ENCODE data around the gene ANKRD10.

The ANKRD10 gene

DNA sequence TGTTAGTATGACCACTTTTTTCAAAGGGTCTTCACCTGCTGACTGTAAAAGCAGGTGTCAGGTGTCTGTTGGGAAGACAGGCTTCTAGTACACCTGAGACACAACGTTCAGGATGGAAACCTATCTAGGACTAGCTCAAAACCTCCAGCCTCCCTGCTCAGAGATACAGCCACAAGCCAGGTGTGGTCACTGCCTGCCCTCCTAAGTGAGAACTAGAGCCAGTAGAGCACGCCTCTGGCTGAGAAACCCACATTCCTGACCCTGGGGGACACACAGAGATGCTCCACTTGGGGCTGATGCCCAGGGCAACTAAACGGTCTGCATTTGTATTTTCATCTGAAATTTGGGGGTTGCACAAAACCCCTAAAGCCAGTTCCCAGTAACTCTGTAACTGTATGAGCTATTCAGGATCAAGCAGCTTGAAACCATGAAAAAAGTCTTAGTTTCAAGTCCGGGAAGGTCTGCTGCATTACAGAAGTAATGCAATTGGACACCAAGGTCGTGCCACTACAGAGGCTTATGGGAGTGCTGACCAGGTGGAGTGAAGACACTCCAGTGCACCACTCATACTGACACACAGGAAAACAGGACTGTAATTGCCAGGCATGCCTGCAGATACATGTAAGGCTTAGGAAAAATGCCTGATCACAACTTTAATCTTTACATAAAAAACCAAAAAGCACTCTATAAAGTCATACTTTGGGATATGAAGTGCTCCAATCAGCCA lies 27.8 kb downstream of the ANKRD10 start:
- Histone ChIP-seq H3K9me2 (replicated peaks; ENCODE audit: control insufficient read depth, low read length) (no peaks in the 10 kb centered on the region), H3K4me2 (ENCODE audit: low read length) (no peak overlapping the region), H3K4me1 (ENCODE audit: control insufficient read depth, low read length) (no peaks in the 10 kb centered on the region), H3F3A (ENCODE audit: control insufficient read depth, insufficient read depth) (peaks cover 6% of the 10 kb centered on the region), H3K4me3 (ENCODE audit: low read length) (no peak overlapping the region), H3K79me2 (ENCODE audit: control insufficient read depth, low read length) (no peaks in the 10 kb centered on the region), H3K9me3 (ENCODE audit: control insufficient read depth, insufficient read depth, low read length) (no peaks in the 10 kb centered on the region), H3K27ac (ENCODE audit: low read depth, low read length) (no peak overlapping the region), H4K20me1 (ENCODE audit: control insufficient read depth, insufficient read depth, low read depth, low read length) (no peaks in the 10 kb centered on the region; the same call in 1 of the 2 replicates), H3K27me3 (ENCODE audit: control insufficient read depth, low read length) (no peaks in the 10 kb centered on the region), H3K36me3 (ENCODE audit: control insufficient read depth, low read length) (no peaks in the 10 kb centered on the region)
- TF ChIP-seq EZH2phosphoT487 (IDR thresholded peaks at IDR 0.05; ENCODE audit: borderline replicate concordance, low read length), result no peak
- TF ChIP-seq CTCF (IDR thresholded peaks at IDR 0.05; ENCODE audit: low read depth, low read length, poor library complexity, severe bottlenecking), result no peak

GRCh38 chr13:110885966-110886869 lies 28.7 kb downstream of the ANKRD10 start:
- no peak overlapping the region for H3K27ac ChIP-seq (ENCODE audit: low read depth, low read length)
- no peaks in the 10 kb centered on the region for H3K9me2 ChIP-seq (replicated peaks; ENCODE audit: control insufficient read depth, low read length)
- no peak overlapping the region for H3K4me3 ChIP-seq (ENCODE audit: low read length)
- H3K9me3 ChIP-seq (ENCODE audit: control insufficient read depth, insufficient read depth, low read length), result no peaks in the 10 kb centered on the region
- TF ChIP-seq CTCF (IDR thresholded peaks at IDR 0.05; ENCODE audit: low read depth, low read length, poor library complexity, severe bottlenecking) (no peak), EZH2phosphoT487 (IDR thresholded peaks at IDR 0.05; ENCODE audit: borderline replicate concordance, low read length) (no peak)
- no peaks in the 10 kb centered on the region for H3K27me3 ChIP-seq (ENCODE audit: control insufficient read depth, low read length)
- no peaks in the 10 kb centered on the region; the same call in 1 of the 2 replicates for H4K20me1 ChIP-seq (ENCODE audit: control insufficient read depth, insufficient read depth, low read depth, low read length)
- H3K36me3 ChIP-seq (ENCODE audit: control insufficient read depth, low read length), result no peaks in the 10 kb centered on the region
- H3K4me2 ChIP-seq (ENCODE audit: low read length), result no peak overlapping the region
- H3K79me2 ChIP-seq (ENCODE audit: control insufficient read depth, low read length), result no peaks in the 10 kb centered on the region
- H3K4me1 ChIP-seq (ENCODE audit: control insufficient read depth, low read length), result no peaks in the 10 kb centered on the region
- H3F3A ChIP-seq (ENCODE audit: control insufficient read depth, insufficient read depth), result peaks cover 3% of the 10 kb centered on the region

DNA sequence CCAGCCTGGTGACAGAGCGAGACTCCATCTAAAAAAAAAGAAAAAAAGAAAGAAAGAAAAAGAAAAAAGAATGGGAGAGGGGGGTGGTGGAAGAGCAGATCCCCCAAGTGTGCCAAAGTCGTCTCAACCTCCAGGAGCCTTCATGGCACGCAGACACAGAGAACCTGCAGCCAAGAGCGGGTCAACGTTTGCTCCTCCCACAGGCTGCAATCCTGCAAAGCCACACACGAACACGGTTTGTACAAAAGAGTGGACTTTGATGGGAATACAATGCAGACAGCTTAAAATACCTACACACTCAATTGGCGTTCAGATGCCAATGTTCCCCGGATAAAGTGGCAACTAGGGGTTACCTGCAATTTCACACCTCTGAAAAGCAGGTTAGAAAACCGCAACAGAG lies 29.4 kb downstream of the ANKRD10 start:
- Histone ChIP-seq H3F3A (ENCODE audit: control insufficient read depth, insufficient read depth) (peaks cover 3% of the 10 kb centered on the region; the same call in 1 of the 2 replicates), H3K27ac (ENCODE audit: low read depth, low read length) (no peak overlapping the region), H3K9me2 (replicated peaks; ENCODE audit: control insufficient read depth, low read length) (no peaks in the 10 kb centered on the region), H3K79me2 (ENCODE audit: control insufficient read depth, low read length) (no peaks in the 10 kb centered on the region), H3K4me2 (ENCODE audit: low read length) (no peak overlapping the region), H3K9me3 (ENCODE audit: control insufficient read depth, insufficient read depth, low read length) (no peaks in the 10 kb centered on the region), H3K36me3 (ENCODE audit: control insufficient read depth, low read length) (no peaks in the 10 kb centered on the region), H4K20me1 (ENCODE audit: control insufficient read depth, insufficient read depth, low read depth, low read length) (no peaks in the 10 kb centered on the region; the same call in 1 of the 2 replicates), H3K4me3 (ENCODE audit: low read length) (no peak overlapping the region), H3K27me3 (ENCODE audit: control insufficient read depth, low read length) (no peaks in the 10 kb centered on the region), H3K4me1 (ENCODE audit: control insufficient read depth, low read length) (no peaks in the 10 kb centered on the region)
- TF ChIP-seq EZH2phosphoT487 (IDR thresholded peaks at IDR 0.05; ENCODE audit: borderline replicate concordance, low read length) (no peak), CTCF (IDR thresholded peaks at IDR 0.05; ENCODE audit: low read depth, low read length, poor library complexity, severe bottlenecking) (no peak)
